SW 1271 (cell line): ENCODE results near the gene KCNMA1.
"Not testable (repeated sequence)": the region's sequence is repeated elsewhere in the genome, so short reads cannot be mapped to it uniquely, and the experiment has no call there.

ENCODE experiments used
- DNase-seq, 2 experiments: peaks; one replicate each; lab custom pipeline; 2025; lab: John Stamatoyannopoulos, UW

The KCNMA1 gene

DNA sequence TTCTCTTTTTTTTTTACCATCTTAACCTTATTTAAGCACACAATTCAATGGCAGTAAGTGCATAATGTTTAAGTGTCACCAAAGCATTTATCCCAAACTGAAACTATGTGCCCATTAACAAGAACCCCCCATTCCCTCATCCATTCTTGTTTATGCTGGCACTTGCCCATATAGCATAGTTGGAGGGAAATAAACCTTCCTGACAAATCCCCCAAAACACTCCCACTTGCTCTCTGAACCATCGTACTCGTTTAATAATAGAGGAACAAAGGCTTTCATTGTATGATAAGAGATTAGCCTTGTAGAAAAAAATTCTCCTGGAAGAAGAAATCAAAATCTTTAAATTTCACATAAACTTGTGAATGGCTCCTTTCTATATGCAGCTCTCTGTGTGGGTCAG lies 26.4 kb upstream of the KCNMA1 start:
- no peak for DNase-seq

DNA sequence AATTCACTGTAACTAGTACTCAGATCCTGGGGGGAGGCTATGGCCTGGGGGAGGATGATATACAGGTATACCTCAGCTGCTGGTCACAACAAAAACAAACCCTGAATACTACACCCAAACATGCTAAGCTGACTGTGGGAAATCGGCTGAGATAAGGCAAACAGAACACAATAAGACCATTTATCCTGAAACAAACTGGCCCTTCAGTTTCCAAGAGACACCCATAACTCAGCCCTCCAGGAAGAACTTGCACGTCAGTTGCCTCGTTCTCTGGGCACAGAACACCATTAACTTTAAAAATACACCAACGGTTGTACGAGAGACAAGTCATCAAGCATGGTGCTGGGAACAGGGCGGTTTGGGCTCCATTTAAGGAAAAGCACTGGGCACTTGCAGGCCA lies 24.1 kb upstream of the KCNMA1 start:
- DNase-seq = no peak

DNA sequence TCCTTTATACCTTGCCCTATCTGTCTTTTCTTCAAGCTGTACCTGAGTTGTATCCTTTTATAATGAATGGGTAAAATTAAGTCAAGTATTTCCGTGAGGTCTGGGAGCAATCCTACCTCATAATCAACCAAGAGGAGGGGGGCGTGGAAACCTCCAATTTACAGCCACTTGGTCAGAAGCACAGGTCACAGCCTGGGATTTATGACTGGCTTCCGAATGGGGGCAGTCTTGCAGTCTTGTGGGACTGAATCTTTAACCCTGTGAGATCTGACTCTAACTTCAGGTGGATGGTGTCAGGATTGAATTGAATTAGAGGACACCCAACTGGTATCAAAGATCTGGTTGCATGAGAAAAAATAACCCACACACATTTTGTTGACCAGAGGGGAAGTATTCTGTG lies 23.5 kb upstream of the KCNMA1 start:
- no peak for DNase-seq

DNA sequence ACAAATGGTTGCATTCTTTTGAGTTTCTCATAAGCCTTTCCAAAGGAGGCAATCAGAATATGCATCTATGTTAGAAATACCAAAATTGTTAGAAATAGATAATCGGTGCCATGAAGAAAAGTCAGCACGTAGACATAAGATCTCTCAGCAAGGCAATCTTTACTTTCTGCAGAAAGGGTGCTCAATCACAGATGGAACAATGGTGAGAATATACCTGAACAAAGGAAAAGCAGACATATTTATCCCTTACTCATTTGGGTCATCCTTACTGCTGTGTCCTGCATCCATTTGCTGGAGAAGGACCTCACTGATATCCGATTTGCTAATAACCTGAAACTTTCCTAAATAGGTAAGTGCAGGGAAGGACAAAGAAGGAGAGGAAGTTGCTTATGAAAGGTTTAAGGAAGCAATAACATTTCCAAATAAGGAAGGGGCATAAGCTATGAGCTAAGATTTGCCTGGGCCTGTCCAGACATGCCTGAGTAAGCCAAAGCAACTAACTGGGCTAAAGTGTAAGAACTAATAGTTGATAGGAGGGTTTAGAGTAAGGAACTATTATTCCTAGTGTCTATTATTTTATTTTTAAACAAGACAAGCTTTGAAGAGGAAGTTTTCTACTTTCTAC lies 21.6 kb upstream of the KCNMA1 start:
- DNase-seq = not testable (repeated sequence)

DNA sequence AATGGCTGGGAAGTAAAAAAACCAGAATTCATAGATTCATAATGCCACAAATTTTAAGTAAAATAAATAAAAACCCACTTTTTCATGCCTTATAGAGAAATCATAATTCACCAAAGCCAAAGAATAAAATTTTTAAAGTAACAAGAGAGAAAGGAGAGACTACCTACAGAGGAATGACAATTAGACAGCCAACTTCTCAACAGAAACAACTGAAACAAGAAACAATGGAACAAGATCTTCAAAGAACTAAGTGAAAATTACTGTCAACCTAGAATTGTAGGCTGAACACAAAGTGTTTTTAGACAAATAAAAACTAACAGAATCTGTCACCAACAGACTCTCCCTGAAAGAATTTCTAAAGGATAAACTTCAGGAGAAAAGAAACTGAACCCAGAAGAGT lies 15.6 kb upstream of the KCNMA1 start:
- no peak for DNase-seq

DNA sequence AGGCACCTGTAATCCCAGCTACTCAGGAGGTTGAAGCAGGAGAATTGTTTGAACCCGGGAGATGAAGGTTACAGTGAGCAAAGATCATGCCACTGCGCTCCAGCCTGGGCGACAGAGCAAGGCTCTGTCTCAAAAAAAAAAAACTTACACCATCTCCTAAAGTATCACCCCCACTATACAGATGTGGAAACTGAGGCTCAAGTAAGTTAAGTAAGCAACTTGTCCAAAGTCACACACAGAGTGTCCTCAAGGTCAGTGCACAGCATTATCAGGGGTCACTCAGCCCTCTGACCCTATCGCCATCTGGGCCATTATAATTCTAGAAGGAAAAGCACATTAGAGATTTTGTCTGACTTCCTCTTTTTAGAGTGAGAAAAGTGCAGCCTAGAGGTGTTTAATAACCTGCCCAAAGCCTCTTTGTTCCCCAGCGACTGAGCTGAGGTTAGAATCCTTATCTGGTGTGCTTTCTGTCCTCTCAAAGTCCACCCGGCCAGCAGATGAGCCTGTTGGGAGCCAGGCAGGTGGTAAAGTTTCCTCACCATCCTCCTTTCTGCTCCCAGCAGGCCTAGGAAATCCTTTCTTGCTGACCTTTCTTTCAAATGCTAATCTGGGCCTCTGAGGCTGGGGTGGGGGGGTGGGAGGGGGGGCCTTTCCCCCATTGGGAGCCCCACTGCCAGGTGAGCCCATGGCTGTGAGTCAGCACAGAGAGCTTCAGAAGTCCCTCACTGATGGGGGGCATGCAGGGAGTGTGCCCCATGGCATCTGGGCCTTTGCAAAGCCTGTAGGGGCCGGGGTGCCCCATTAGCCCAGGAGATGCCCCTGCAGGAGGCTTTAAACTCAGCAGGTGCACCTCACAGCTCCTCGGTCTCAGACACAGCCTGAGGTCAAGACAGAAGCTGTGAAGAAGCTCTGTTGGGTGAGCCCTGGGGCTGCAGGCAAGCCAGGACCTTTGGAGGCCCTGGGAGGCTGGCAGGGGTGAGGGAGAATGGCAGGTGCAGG lies 12.0 kb upstream of the KCNMA1 start:
- no peak for DNase-seq

DNA sequence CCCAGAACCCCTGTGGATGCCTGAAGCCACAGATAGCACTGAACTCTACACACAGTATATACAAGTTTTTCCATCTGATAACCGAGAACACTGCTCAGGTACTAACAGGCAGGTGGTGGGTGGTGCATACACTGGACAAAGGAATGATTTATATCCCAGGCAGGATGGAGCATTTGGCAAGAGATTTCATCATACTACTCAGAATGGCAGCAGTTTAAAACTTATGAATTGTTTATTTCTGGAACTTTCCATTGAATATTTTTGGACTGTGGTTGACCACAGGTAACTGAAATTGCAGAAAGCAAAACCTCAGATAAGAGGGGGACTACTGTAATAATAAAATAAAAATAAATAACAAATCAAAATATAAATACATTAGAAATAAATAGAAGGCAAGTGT lies 10.9 kb upstream of the KCNMA1 start:
- DNase-seq = no peak

DNA sequence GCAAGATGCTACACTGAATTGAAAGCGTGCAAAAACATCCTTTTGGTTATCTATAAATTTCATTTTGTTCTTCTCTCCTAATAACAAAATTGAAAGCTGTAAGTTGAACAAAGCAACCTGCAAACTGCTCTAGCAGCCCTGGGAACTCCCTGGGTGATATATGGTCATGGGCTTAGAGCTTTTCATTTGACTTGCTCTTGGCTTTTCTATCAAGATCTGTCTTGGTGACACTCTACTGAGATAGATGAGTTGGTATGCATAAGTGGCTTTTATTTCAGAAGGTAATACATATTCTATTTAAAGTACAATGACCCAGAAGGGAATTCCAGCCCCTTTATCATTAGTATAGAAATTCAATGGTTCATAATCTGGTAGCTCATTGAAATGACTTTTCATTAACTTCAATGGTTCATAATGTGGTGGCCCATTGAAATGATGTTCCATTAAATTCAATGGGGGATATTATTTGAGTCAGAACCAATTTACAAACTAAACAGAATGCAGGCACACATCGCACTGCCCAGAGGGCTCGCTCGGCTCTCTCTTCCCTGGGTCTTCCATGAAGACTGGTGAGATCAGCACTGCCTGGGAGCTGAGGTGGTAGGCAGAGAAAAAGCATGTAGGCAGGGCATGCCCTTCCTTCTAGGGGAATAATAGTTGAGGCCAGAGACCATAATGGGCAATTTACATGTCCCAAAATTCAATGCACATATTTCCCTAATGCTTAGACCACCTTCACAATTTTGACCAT lies 10.1 kb upstream of the KCNMA1 start:
- no peak for DNase-seq

DNA sequence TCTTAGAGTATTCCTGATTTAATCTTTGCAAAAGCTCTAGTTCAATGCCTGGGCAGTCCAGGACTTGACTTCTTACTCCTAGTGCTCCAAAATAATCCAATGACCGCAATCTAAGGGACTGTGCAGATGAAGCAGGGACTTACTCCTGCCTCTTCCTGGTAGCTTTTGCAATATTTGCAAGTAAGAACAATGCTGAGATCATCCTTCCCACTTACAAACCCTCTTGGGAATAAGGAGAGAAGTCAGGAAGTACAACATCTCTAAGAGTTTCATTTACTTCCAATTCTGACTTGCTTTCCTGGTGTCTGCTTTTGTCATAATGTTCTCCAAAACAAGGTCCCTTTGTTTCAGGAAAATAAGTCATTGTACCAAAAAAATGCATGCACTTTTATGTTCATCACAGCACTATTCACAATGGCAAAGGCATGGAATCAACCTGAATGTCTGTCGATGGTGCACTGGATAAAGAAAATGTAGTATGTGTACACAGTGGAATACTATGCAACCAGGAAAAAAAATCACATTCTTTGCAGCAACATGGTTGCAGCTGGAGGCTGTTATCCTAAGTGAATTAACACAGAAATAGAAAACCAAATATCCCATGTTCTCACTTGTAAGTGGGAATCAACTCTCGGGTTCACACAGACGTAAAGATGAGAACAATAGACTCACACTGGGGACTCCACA lies 7.1 kb upstream of the KCNMA1 start:
- no peak for DNase-seq

DNA sequence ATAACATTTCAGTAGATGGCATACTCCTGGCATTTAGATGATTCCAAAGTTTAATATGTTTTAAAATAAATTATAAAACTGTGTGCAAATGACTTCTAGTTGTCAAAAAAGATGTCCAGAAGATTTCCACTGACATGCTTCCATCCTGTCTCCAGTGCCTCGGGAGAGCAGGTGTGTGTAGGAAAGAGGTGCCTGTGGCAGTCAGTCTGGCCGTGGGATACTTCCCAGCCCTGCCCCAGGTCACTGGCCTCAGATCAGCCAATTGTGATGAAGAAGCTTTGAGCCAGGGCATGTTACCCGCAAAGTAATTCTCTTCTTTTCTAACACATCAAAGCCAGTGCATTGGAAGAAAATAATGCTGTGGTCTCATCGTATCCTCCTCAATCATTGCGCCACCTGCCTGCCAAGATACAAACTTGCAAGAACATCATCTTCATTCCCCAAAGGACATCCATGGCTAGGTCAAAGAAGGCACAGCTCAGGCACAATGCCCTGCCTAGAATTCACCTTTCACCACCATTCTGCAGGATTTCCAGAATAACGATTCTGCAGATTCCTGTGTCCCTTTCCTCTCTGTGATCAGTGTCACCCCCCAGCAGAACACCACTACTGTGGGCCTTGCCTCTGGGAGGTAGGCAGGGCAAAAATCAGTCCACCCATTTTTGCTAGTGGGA lies 6.3 kb upstream of the KCNMA1 start:
- DNase-seq = peak in 1 of 2 experiments; percentile 63

DNA sequence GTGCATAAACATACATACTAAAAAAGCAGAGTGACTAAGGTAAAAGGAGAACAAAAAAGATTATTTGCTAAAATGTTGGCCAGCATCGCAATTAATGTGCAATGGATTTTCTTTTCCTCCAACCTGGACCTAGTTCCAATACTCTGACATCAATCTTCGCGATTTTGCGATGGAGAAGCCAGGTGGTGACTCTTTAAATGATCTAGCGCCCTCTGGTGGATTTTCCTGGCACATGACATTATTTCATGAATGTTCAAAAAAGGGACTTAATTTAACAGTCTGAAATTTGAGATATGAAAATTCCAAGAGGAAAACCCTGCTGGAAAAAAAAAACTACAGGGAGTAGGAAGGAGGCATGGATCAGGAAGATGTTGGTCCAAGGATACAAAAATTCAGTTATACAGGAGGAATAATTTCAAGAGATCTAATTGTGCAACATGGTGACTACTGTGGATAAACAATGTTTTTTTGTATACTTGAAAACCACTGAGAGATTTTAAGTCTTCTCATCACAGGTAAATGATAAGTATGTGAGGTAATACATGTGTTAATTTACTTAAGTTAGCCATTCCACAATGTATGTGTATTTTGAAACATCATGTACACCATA lies 4.3 kb upstream of the KCNMA1 start:
- DNase-seq = peak; percentile 14 to 72

DNA sequence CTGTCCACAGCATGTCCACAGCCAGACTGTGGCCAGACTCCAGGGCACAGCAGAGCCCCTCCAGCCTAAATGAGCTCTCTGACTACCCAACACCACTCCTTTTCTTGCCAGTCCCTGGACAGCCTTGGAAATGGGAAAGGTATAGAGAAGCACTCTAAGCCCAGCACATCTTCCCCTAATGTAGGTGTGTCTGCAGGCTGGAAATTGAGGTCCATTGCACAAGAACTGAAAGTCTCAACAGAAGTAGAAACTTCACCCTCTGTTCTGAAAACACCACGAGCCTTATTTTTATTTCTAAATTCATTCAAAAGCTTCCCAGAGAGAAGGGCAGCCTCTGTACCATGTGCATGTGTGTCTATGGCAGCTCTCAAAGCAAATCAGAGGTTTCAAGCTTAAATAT lies 3.7 kb upstream of the KCNMA1 start:
- DNase-seq = no peak

DNA sequence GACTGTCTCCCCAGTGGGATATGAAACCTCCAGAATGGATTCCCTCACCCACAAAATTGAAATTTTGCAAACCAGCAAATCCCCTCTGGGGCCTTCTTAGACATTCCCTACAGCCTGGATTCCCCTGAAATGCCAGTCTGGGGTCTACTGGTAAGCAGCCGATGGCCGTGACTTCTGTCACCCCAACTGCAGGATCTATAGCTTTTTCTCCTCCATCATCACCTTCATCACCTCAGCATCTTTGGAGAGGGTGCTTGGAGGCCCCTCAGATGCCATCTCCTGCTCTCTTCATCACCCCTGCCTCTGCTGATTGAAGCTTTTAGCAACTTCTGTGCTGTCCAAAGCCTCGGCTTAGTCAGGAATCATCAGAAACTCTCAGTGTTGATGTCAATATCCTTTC lies 2.6 kb upstream of the KCNMA1 start:
- no peak for DNase-seq

DNA sequence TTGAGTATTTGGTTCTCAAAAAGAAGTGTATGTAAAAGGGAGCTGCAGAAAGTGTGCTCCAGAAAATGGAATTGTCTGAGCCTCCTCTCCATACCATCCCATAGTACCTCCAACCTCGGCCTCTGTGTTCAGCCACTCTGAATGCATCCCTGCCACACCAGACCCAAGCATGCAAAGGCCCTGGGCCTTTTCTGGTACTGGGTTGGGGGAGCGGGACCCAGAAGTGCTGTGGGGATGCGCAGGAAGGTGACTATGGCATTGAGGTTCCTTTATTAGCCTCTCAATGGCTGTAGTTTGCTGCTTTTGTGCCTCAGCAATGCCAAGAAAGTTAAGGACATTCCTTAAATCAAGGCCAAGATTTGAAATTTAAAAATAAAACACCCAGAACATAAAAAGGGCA lies 2.1 kb upstream of the KCNMA1 start:
- DNase-seq = no peak

DNA sequence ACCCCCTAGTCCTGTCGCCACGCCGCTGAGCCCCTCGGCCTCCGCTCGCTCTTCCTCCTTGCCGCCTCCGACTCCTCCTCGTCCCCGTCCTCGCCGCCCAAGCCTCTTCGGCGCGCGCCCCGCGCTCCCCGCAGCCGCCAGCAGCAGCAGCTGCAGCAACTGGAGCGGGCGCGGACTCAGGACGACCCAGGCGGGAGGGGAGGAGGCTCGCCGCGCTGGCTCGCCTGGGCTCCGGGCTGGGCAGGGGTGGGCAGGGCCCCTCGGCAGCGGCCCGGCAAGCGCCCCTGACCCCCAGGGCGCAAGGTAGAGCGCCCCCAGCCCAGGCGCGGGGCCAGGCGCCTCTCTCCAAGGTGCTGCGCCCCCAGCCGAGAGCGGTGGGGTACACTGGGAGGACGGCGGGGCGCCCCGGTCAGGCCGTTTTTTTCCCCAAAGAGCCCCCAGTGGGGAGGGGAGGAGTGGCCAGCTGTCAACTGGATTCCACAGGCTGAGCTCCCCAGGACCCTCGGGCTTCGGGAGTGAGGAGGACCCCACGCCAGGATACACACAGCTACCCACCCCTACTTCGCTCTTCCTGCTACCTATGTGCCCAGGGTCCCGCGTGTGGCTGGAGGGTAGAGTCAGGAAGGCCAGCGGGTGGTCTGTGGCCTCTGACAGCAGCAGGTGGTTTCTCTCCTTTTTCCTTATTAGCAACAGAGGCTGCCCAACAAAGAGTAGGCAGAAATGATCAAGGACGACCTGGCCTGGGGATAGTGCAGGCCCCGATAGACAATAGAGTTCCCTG lies 903 bp upstream of the KCNMA1 start:
- no peak for DNase-seq

DNA sequence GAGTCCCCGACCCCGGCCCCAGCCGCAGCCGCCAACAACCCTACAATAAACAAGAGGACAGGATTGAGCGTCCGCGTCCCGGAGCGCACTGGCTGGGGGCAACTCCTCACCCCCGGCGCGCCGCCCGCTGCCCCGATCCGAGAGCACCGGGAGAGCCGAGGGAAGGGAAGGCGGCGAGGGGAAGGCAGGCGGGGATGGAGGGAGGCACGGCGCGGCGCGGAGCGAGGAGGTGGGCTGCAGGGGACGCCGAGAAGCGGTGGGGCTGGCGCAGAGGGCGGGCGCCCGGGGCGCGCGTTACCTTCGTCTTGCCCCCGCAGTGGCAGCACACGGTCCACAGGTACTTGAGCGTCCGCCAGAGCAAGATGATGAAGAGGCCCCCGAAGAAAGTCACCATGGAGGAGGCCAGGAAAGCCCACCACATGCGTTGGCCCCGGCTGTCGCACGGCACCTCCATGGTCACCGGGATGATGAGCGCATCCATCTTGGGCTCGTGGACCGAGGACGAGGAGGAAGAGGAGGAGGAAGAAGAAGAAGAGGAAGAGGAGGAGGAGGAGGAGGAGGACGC lies 559 bp downstream of the KCNMA1 start:
- no peak for DNase-seq

DNA sequence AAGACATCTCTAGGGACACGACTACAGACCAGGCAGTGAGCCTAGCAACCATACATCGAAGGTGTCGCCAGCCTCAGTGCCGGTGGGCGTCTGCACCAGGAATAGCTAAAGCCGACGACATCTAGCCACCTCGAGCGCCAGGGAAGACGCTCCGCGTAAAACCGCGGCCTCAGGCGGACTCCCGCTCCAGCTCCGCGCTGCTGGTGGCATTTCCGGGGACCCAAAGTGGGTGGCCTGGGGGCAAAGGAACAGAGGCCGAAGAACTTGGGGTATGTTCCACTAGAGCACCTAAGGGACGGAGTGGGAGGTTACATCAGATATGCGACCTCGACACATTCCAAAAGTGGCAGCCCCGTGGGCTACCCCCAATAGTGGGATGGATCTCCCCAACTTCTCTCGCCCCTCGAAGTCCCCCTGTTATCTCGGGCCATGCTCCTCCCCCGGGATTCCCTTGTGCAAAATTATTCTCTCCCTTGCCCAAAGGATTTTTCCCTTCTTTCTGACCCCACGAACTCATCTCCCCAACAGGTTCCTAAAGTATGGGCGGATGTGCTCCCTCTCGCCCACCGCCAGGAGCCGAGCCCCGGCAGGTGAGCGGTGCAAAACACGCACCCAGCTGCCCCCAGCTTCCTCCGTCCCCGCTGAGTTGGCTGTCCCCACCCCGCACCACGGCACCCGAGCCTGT lies 1.2 kb downstream of the KCNMA1 start:
- DNase-seq = no peak

DNA sequence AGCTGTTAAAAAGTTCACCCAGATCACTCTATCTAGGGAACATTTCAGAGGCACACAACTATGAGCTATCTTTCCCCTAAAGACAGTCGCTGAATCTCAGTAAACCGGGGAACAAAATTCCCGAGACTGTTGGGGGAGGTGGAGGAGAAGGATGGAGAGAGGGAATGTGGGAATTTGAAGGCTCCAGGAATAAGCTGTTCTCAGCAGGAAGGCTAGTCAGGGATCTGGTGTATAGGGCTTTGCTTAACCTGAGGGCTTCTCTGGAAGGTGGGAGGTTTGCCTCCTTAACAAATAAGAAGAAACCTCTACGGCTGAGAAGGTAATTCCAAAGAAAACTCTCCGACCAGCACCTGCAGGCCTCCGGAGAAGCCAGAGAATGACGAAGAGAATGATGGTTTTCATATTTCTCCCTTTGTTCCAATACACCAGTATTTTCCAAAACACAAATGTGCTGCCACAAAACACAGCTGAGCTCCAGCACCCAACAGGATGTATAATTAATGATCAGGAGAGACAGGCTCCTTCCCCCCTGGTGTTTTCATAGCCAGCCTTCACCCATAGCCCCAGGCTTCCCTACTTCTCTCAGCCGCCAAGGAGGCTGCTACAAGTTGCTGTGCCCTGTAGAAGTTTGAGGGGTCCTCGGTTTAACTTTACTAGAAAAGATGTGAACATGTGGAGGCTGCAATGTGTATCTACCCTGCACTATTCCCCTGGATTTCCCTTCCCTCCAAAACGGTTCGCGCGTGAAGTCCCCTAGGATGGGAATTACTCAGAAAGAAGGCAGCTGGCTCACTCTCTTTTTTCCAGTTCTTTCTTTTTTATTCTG lies 2.0 kb downstream of the KCNMA1 start:
- DNase-seq = no peak
